Fibroblast of the conjunctiva (primary cell): ENCODE measurements around the gene RAD9A.
"Not testable (repeated sequence)": the region's sequence is repeated elsewhere in the genome, so short reads cannot be mapped to it uniquely, and the experiment has no call there.

Source experiments
- DNase-seq: peaks from one replicate; pipeline ENCODE4 v3.0.0-alpha.2; 2010; ENCODE audit warnings: low read depth

Gene RAD9A

GRCh38 chr11:67410984-67411784 lies 19.4 kb downstream of the RAD9A start:
- no peak for DNase-seq

GRCh38 chr11:67411785-67412152 lies 20.0 kb downstream of the RAD9A start:
- DNase-seq: no peak

GRCh38 chr11:67412495-67413179 lies 20.9 kb downstream of the RAD9A start:
- no peak for DNase-seq

- no peak for DNase-seq
These were observed 21.6 kb downstream of the RAD9A start for GRCh38 chr11:67413266-67413849.

DNA sequence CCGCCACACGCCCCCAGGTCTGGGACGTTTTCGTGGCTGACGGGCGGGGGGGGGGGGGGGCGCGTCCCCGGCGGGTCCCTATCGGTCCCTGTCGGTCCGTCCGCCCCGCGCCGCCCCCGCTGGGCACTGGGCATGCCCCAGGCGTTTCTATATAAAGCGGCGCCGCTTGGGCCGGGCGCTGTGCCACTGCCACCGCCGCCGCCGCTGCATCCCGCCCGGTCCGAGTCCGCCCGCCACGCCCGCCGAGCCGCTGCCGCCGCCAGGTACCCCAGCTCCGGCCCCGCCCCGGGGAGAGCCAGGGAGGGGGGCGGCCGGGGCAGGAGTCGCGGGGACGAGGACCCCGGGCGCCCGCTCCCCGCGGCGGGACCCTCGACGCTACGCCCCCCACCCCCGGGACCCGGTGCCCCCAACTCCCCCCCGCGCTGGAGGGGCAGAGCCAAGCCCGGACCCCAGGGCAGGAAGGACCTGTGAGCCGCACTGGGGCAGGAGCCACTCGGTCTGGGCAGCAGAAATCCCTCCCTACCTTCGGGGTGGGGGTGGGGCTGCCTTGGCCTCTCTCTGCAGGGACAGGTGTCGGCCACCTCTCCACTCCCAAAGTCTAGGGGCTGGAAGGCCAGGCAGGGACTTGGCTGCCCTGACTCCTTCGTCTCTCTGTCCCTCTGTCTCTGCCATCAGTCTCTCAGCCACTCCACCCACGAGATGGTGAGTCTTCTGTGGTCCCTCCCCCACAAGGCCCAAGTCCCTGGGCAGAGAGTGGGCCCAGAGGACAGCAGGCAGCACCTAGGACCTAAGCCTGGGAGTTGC lies 23.9 kb downstream of the RAD9A start, which contains the start of gene CARNS1:
Gene CARNS1 (plus strand): TSS at position 178 of the 804 bp plus-strand sequence. CDS start 522 bp downstream, at position 700.
- no peak for DNase-seq

DNA sequence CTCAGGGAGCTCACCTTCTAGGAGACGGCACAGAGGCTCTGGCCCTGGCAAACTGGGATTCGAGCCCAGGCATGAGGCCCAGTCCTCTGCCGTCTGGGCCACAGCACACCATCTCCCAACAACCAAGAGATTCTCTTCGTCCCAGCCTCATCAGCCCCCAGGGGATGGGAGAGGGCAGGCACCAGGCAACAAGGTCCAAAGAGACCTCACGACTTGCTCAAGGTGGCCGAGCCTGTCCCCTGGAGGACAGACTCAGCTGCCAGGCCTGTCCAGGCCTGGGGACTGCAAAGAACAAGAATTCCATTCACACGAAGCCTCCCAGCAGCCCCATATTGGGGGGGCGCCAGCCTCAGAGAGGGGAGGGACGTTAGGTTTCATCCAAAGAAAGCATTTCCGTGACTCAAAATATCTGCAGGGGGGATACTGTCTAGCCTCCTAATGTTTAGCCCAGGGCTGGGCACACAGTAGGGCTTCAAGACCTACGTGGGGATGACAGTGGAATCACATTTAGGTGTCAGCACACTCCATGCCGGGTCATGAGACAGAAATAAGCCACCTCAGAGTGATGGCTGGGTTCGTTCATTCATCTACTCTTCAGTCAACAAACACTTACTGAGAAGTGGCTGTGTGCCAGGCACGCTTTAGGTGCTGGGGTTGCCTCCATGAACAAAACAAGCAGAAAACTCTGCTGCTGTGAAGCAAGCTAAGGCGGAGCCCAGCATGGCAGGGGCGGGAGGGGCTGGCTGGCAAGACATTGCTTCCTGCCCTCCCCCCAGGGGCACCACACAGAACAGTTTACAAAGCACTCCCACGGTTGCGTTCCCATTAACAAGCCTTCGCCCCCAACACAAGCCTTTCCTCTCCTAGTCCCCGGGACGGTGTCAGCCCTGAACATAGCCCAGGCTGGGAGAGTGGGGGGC lies 24.9 kb downstream of the RAD9A start:
- DNase-seq: no peak

GRCh38 chr11:67417425-67417824 lies 25.6 kb downstream of the RAD9A start:
- DNase-seq: no peak

DNA sequence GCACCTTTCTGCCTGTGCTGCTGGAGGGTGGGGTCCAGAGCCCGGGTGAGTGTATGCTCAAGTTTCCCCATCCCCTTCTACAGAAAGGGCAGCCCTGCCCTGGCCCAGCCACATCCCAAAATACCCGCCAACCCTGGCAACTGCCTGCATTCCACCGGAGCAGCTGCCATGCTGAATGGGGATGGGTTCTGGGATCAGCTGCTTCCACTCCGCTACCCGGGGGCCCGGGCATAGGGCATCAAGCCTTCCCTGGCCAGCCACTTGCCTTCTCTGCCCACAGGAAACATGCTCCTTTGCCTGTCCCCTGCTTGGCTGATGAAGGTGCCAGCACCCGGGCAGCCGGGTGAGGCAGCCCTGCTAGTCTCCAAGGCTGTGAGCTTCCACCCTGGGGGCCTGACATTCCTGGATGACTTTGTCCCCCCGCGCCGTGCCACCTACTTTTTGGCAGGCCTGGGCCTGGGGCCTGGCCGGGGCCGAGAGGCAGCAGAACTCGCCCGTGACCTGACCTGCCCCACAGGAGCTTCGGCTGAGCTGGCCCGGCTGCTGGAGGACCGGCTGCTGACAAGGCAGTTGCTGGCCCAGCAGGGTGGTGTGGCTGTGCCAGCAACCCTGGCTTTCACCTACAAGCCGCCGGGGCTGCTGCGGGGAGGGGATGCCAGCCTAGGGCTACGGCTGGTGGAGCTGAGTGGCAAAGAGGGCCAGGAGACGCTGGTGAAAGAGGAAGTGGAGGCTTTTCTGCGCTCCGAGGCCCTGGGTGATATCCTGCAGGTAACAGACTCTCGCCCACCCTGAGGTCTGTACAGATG lies 26.9 kb downstream of the RAD9A start:
- no peak for DNase-seq

- DNase-seq: no peak
These were observed 27.7 kb downstream of the RAD9A start for GRCh38 chr11:67419325-67420049.

GRCh38 chr11:67420147-67420645 lies 28.4 kb downstream of the RAD9A start:
- DNase-seq: no peak

DNA sequence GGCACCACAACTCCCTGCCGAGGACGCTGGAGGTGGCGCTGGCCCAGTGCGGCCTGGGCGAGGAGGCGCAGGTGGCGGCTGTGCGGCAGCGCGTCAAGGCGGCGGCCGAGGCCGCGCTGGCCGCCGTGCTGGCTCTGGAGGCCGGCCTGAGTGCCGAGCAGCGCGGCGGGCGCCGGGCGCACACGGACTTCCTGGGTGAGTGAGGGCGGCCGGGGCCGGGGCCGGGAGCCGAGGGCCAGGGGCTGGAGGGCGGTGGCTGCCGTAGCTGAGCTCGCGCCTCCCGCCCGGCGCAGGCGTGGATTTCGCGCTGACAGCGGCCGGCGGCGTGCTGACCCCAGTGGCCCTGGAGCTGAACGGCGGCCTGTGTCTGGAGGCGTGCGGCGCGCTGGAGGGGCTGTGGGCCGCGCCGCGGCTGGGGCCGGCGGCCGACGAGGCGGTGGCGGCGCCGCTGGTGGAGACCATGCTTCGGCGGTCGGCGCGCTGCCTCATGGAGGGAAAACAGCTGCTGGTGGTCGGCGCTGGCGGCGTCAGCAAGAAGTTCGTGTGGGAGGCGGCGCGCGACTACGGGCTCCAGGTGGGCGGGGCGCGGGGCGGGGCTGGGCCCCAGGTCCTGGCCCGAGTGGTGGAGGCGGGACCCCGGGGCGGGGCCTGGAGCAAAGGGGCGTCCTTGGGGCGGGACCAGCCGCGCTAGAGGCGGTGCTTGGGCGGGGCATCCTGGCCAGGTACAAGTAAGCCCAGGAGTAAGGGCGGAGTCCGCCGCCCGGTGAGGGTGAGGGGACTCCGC lies 29.1 kb downstream of the RAD9A start:
- DNase-seq: peak; percentile 74

DNA sequence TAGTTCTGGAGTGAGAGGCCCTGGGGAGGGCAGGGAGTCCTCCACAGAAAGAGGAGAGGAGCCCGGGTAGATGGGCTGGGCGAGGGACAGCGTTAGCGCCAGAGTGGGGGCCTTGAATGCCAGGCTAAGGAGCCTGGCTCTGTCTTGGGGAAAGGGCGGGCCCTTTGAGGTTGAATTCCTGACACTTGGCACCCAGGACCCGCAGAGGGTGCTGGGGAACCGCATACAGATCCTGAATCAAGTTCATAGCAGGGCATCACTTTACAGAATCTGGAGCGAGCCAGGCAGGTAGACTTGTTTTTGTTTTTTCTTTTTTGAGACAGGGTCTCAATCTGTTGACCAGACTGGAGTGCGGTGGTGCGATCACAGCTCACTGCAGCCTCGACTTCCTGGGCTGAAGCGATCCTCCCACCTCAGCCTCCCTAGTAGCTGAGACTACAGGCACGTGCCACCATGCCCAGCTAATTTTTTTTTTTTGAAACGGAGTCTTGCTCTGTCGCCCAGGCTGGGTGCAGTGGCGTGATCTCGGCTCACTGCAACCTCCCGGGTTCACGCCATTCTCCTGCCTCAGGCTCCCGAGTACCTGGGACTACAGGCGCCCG lies 29.7 kb downstream of the RAD9A start:
- no peak for DNase-seq

DNA sequence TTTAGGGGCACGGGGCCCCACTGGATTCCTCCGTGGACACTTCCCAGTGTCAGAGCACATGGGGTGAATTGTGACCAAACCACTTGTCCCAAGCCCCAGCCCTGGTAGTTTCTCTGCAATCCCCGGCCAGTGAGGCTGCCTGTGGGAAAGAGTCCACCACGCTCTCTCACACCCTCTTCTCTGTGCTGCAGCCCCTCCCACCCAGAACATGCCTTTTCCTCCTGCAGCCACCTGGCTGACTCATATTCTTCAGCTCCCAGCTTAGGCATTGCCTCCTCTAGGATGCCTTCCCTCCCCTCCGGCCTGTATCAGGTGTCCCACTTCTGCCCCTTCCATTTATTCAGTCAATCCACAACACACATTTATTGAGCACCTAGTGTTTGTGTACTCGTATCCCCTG lies 31.1 kb downstream of the RAD9A start:
- DNase-seq: no peak

GRCh38 chr11:67423466-67423865 lies 31.7 kb downstream of the RAD9A start:
- no peak for DNase-seq

GRCh38 chr11:67423891-67424613 lies 32.3 kb downstream of the RAD9A start:
- DNase-seq: no peak

- DNase-seq: not testable (repeated sequence)
These were observed 35.6 kb downstream of the RAD9A start for GRCh38 chr11:67427364-67427859.
